Spinal cord (tissue), 10 donors: Measurements from ENCODE around the gene ORAI1. TPM values are rescaled to one million over a fixed set of nuclear protein-coding genes. Genes with fewer than 3 reads are reported as not detected.

Experiments used
- DNase-seq, 6 donors: peaks; one replicate each; pipeline versions ENCODE4 v3.0.0 to v3.0.0-alpha.2; 2013 to 2015; ENCODE audit warnings: low spot score in 6 of 6, low read depth in 4 of 6
- H3K27ac ChIP-seq: one replicate; pipeline ENCODE4 v1.5.1; 2013; ENCODE audit warnings: low read depth, low read length, control low read depth
- H3K27me3 ChIP-seq: one replicate; pipeline ENCODE4 v1.6.1; 2013; ENCODE audit warnings: low read length; ENCODE audit not compliant: control insufficient read depth, insufficient read depth
- H3K36me3 ChIP-seq: one replicate; pipeline ENCODE4 v1.6.1; 2013; ENCODE audit warnings: low read length; ENCODE audit not compliant: control insufficient read depth, insufficient read depth
- H3K4me1 ChIP-seq: one replicate; pipeline ENCODE4 v1.6.1; 2013; ENCODE audit warnings: low read length; ENCODE audit not compliant: control insufficient read depth, insufficient read depth
- H3K4me3 ChIP-seq: one replicate; pipeline ENCODE4 v1.5.1; 2013; ENCODE audit warnings: low read depth, low read length, control low read depth
- H3K9me3 ChIP-seq: one replicate; pipeline ENCODE4 v1.6.1; 2013; ENCODE audit warnings: low read length; ENCODE audit not compliant: control insufficient read depth, insufficient read depth
- WGBS: methylation state at CpG from one replicate; pipeline ENCODE4 v1.1.5; 2013; ENCODE audit warnings: missing lambda C conversion rate; ENCODE audit not compliant: insufficient coverage; 5-methylcytosine and 5-hydroxymethylcytosine counted together
- polyA plus RNA-seq, 2 donors: library from polyadenylated mRNA; unstranded; fragments of 120-200 nt; gene quantifications; one replicate each; pipeline ENCODE4 v1.2.1, GENCODE V29; 2013; ENCODE audit not compliant: insufficient read length in 2 of 2
- total RNA-seq, 2 donors: library from RNA; depleted of rRNA in 1 of 2; stranded (reverse); fragments of 120-200 nt in 1 of 2; fragments of >200 nt in 1 of 2; gene quantifications; one replicate each; pipeline versions ENCODE4 v1.2.3 to v1.2.4, GENCODE V29; 2013 to 2014
- donor health status: healthy.

The ORAI1 gene
- total and polyA plus RNA-seq, 4 donors, result 3.0 to 14.3 (median 10.5) TPM

DNA sequence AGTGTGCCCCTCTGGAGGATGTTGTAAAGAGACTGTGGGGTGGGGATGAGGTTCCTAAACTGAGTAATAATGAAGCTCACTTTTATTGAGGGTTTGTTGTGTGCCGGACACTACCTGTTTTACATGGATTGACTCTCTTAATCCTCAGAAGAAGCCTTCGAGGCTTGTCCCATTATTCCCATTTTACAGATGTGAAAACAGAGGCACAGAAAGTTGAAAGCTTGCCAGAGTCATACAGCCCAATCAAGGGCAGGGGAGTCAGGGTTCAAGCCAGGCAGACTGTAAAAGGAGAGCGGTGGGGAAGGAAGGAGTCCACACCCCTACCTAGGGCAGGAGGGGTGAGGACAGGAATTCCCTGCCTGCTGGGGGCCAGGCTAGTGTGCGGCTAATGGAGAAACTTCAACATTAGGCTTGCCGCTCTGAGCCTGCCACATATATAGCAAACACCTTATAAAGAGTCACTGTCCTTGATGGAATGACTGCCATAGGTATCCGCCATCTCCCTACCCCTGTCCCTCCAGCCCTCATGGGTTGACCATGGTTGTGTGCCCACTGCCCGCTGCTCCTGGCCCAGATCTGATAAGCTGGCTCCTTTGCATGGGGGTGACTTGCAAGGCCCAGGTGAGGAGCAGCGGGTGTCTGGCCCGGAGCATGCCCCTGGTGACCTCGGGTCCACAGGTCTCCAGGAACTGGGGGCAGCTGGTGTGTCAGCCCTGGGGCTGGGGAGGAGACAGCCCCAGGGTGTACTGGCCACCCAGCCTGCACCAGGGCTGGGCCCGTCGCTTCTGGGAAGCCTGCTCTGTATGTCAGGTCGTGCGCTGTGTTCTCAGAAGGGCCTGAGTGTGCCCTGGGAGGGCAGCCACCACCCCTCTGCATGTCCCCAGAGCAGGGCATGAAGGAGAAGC, 12.2 kb downstream of the ORAI1 start:
- H3K27ac ChIP-seq, result no peak overlapping the region
- H3K27me3 ChIP-seq, result no peaks in the 10 kb centered on the region
- peaks cover 25% of the 10 kb centered on the region for H3K36me3 ChIP-seq
- no peaks in the 10 kb centered on the region for H3K9me3 ChIP-seq
- no peak overlapping the region for H3K4me3 ChIP-seq
- H3K4me1 ChIP-seq, result peaks cover 4% of the 10 kb centered on the region
- DNase-seq, result no peak
- 94% methylated on average over 10 of the region's 14 CpGs for WGBS

DNA sequence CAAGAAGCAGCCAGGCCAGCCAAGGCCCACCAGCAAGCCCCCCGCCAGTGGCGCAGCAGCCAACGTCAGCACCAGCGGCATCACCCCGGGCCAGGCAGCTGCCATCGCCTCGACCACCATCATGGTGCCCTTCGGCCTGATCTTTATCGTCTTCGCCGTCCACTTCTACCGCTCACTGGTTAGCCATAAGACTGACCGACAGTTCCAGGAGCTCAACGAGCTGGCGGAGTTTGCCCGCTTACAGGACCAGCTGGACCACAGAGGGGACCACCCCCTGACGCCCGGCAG, 15.0 kb downstream of the ORAI1 start:
- Histone ChIP-seq H3K36me3 (peaks cover 29% of the 10 kb centered on the region), H3K27me3 (no peaks in the 10 kb centered on the region), H3K4me3 (no peak overlapping the region), H3K27ac (no peak overlapping the region), H3K4me1 (peaks cover 4% of the 10 kb centered on the region), H3K9me3 (no peaks in the 10 kb centered on the region)
- DNase-seq, result no peak
- 95% methylated on average over 18 of the region's 18 CpGs for WGBS

DNA sequence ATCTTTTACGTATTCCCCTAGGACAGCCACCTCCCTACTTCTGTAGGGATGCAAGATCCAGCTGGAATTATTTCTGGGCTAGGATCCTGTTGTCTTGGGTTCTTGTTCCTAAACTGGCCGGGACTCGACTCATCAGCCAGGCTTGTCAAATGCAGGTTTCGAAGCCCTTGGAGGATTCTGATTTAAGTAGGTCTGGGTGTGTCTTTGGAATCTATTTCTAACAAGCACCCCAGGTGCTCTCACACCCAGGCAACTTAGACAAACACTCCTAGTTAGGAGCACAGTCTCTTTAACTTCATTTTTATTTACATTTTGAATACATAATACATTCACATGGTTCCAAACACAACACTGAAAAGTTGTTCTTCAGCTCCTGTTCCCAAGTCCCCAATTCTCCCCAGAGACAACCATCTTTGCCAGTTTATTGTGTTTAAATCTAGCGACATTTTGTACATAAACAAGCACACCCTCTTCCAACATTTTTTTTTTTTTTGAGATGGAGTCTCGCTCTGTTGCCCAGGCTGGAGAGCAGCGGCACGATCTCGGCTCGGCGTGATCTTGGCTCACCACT, 22.2 kb downstream of the ORAI1 start:
- WGBS, result 84% methylated on average over 7 of the region's 11 CpGs

DNA sequence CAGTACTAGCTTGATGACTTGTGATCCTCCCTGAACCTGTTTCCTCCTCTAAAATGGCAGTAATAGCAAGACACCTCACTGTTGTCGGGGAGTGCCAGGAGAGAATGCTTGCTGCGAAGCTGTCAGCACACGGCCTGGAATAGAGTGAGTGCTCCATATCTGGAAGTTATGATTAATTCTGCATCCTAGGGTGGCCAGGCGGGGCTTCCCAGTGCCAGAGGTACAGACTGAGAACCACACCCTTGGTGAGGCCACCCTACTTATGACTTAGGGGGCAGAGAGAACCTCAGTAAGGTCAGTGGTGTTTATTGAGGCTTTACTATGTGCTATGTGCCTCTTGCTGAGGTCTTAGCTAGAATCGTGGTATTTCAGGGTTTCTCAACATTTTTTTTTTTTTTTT, 23.0 kb downstream of the ORAI1 start:
- Histone ChIP-seq H3K27me3 (no peaks in the 10 kb centered on the region), H3K27ac (no peak overlapping the region), H3K4me1 (no peaks in the 10 kb centered on the region), H3K36me3 (peaks cover 5% of the 10 kb centered on the region), H3K9me3 (no peaks in the 10 kb centered on the region), H3K4me3 (no peak overlapping the region)
- 94% methylated on average over 5 of the region's 5 CpGs for whole genome bisulfite sequencing
- DNase-seq, result no peak

More for the DNA sequence above, 22.2 kb downstream of the ORAI1 start:
- no peaks in the 10 kb centered on the region for H3K27me3 ChIP-seq
- no peak for DNase-seq
- H3K27ac ChIP-seq, result no peak overlapping the region
- H3K9me3 ChIP-seq, result no peaks in the 10 kb centered on the region
- no peaks in the 10 kb centered on the region for H3K4me1 ChIP-seq
- no peak overlapping the region for H3K4me3 ChIP-seq
- peaks cover 8% of the 10 kb centered on the region for H3K36me3 ChIP-seq

DNA sequence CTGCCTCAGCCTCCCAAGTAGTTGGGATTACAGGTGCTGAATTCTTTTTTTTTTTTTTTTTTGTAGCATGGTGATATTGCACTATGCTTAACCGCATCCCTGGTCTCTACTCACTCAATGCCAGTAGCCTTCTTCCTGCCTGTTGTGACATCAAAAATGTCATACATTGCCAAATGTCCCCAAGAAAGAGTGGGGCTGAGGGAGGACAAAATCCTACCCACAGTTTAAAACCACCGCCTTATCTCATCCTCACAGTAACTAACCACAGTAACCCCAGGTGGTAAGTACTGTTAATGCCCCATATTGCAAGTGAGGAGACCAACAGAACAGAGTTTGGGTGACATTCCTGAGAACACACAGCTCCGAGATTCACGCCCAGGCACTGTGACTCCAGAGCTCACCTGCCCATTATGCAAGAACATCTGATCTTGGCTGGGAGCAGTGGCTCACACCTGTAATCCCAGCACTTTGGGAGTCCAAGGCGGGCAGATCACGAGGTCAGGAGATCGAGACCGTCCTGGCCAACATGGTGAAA, 23.6 kb downstream of the ORAI1 start:
- Histone ChIP-seq H3K4me3 (no peak overlapping the region), H3K27ac (no peak overlapping the region), H3K9me3 (no peaks in the 10 kb centered on the region), H3K4me1 (no peaks in the 10 kb centered on the region), H3K27me3 (no peaks in the 10 kb centered on the region), H3K36me3 (peaks cover 5% of the 10 kb centered on the region)
- DNase-seq, result no peak
- WGBS, result 84% methylated on average over 2 of the region's 8 CpGs

DNA sequence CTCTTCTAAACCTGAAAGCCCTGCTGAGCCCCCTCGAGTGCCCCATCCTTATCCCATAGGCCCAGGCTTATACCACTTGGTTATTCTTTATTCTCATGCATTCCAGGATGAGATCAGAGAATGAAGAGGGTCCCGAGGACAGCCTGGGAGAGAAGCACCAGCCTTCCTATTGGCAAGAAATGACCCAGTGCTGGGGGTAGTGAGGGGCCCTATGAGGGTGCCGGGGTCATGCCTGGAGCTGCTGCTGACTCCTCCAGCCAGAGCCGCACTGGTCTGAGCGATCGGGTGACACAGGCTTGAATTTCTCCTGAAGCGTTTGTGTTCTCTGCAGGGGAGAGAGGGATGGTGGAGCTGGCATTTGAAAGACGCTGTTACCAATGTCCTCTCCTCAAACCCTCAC, 25.0 kb downstream of the ORAI1 start:
- DNase-seq, result no peak
- no peaks in the 10 kb centered on the region for H3K27me3 ChIP-seq
- no peaks in the 10 kb centered on the region for H3K9me3 ChIP-seq
- H3K36me3 ChIP-seq, result peaks cover 5% of the 10 kb centered on the region
- WGBS, result 54% methylated on average over 2 of the region's 8 CpGs
- H3K27ac ChIP-seq, result no peak overlapping the region
- H3K4me1 ChIP-seq, result no peaks in the 10 kb centered on the region
- no peak overlapping the region for H3K4me3 ChIP-seq

DNA sequence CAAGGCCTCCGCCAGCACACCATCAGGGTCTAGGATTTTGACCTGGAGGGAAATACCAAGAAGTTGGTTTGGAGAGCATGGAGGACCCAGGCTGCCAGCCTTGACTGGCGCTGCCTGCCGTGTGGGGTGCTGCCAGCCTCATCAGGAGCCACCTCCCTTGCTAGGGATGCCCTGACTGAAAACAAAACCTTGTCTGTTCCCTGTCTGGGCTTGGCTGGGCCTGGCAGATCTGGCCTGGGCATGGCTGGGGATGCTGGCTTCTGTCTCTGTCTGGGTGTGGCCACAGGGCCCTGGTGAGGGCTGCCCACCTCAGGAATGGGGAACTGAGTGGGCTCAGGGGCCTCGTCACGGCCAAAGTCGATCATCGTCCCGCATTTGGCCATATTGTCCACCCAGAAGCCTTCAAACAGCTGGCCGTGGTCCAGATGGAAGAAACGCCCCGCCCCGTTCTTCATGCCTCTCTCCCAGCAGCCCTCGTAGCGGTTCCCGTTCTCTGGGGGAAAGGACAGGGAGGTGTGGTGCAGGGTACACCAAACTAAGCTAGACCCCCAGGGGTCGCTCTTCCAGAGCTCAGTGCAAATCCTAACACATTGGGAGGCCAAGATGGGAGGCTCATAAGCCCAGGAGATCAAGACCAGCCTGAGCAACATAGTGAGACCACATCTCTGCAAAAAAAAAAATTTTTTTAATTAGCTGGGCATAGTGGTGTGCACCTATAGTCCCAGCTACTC, 26.6 kb downstream of the ORAI1 start:
- Histone ChIP-seq H3K36me3 (peaks cover 5% of the 10 kb centered on the region), H3K27ac (no peak overlapping the region), H3K4me1 (no peaks in the 10 kb centered on the region), H3K9me3 (no peaks in the 10 kb centered on the region), H3K4me3 (no peak overlapping the region), H3K27me3 (no peaks in the 10 kb centered on the region)
- DNase-seq, result no peak
- WGBS, result 81% methylated on average over 5 of the region's 16 CpGs

DNA sequence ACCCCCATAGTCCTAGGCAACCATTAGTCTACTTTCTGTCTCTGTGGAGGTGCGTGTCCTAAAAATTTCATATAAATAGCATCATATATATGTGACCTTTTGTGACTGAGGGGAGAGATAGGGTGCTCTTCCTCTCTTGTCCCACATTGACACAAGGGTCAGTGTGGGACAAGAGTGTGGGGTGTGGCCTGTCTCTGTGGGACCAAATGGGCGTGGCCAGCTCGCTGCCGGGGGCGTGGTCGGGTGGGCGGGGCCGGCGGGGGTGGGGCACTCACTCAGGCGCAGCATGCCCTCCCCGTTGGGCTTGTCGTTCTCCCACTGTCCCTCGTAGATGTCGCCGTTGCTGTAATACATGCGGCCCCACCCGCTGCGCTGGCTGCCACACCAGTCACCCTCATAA, 27.7 kb downstream of the ORAI1 start:
- H3K27me3 ChIP-seq, result no peaks in the 10 kb centered on the region
- H3K9me3 ChIP-seq, result no peaks in the 10 kb centered on the region
- H3K27ac ChIP-seq, result no peak overlapping the region
- DNase-seq, result no peak
- H3K36me3 ChIP-seq, result peaks cover 9% of the 10 kb centered on the region
- 60% methylated on average over 17 of the region's 18 CpGs for WGBS
- H3K4me3 ChIP-seq, result no peak overlapping the region
- peaks cover 4% of the 10 kb centered on the region for H3K4me1 ChIP-seq

DNA sequence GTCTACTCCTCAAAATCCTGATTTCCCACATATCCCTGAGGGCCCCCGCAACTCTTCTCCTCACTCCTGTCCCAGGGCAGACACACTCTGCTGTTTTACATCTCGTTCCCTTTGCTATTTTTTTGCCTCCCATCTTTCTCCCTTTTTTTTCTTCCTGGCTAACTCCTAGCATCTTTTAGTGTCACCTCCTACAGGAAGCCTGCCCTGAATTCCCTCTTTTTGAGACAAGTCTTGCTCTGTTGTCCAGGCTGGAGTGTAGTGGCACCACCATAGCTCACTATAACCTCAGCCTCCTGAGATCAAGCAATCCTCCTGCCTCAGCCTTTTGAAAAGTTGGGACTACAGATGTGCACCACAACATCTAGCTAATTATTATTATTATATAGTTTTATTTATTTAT, 29.8 kb downstream of the ORAI1 start:
- WGBS, result 100% methylated on average over 2 of the region's 2 CpGs
- Histone ChIP-seq H3K4me1 (peaks cover 4% of the 10 kb centered on the region), H3K27me3 (no peaks in the 10 kb centered on the region), H3K36me3 (peaks cover 9% of the 10 kb centered on the region), H3K4me3 (no peak overlapping the region), H3K9me3 (no peaks in the 10 kb centered on the region), H3K27ac (no peak overlapping the region)
- DNase-seq, result no peak
